Neural crest cell (in vitro differentiated cells): ENCODE results near the gene WNT4. TPM values are rescaled to one million over a fixed set of nuclear protein-coding genes. Genes with fewer than 3 reads are reported as not detected.
"Not testable (repeated sequence)": the region's sequence is repeated elsewhere in the genome, so short reads cannot be mapped to it uniquely, and the experiment has no call there.

Experiments
- DNase-seq: peaks from one replicate; pipeline ENCODE4 v3.0.0; 2021; ENCODE audit warnings: low read depth, mixed read lengths, low spot score
- H3K27ac Mint-ChIP-seq: one replicate; pipeline ENCODE4 v1.8.0; 2021; ENCODE audit warnings: mild to moderate bottlenecking, mixed read lengths; ENCODE audit not compliant: unreplicated experiment
- H3K27me3 Mint-ChIP-seq: 2 replicates; pipeline ENCODE4 v1.8.0; 2021; ENCODE audit warnings: low read depth, mild to moderate bottlenecking, mixed read lengths
- H3K36me3 Mint-ChIP-seq: 2 replicates; pipeline ENCODE4 v1.8.0; 2021; ENCODE audit warnings: low read depth, mild to moderate bottlenecking, mixed read lengths
- H3K4me1 Mint-ChIP-seq: 2 replicates; pipeline ENCODE4 v1.8.0; 2021; ENCODE audit warnings: mixed read lengths
- H3K4me3 Mint-ChIP-seq: one replicate; pipeline ENCODE4 v1.8.0; 2021; ENCODE audit warnings: mild to moderate bottlenecking, mixed read lengths
- H3K9me3 Mint-ChIP-seq: 2 replicates; pipeline ENCODE4 v1.8.0; 2021; ENCODE audit warnings: mixed read lengths
- total RNA-seq: library from RNA; stranded (reverse); gene quantifications from 2 replicates; pipeline ENCODE4 v1.2.1, GENCODE V29; 2021
- TF ChIP-seq, protein P1 (sequence below): fragments of 200-600 bp; sonication (generic); conservative IDR thresholded peaks from 2 replicates; pipeline ENCODE4 v1.5.0; 2021; ENCODE audit warnings: antibody characterized with exemption, mild to moderate bottlenecking

WNT4 gene
- total RNA-seq, 1 donor from 2014 or later = 0.16 TPM

DNA sequence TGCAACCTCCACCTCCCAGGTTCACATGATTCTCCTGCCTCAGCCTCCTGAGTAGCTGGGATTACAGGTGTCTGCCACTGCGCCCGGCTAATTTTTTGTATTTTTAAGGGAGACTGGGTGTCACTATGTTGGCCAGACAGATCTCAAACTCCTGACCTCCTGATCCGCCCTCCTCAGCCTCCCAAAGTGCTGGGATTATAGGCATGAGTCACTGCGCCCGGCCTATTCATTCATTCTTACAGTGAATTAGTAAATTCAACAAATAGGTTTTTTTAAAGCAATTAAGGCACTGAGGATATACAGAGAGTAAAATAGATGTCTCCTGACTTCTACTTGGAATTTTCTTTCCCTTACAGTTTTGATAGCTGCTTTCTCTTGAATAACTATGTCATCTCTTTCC is 46.9 kb downstream of the WNT4 start:
- no peak for DNase-seq
- H3K27ac Mint-ChIP-seq = no peak overlapping the region
- H3K4me3 Mint-ChIP-seq = no peak overlapping the region
- H3K27me3 Mint-ChIP-seq = no peaks in the 10 kb centered on the region
- TF ChIP-seq, protein P1, sequence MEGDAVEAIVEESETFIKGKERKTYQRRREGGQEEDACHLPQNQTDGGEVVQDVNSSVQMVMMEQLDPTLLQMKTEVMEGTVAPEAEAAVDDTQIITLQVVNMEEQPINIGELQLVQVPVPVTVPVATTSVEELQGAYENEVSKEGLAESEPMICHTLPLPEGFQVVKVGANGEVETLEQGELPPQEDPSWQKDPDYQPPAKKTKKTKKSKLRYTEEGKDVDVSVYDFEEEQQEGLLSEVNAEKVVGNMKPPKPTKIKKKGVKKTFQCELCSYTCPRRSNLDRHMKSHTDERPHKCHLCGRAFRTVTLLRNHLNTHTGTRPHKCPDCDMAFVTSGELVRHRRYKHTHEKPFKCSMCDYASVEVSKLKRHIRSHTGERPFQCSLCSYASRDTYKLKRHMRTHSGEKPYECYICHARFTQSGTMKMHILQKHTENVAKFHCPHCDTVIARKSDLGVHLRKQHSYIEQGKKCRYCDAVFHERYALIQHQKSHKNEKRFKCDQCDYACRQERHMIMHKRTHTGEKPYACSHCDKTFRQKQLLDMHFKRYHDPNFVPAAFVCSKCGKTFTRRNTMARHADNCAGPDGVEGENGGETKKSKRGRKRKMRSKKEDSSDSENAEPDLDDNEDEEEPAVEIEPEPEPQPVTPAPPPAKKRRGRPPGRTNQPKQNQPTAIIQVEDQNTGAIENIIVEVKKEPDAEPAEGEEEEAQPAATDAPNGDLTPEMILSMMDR = no peak
- H3K36me3 Mint-ChIP-seq = peaks cover 10% of the 10 kb centered on the region
- no peaks in the 10 kb centered on the region for H3K9me3 Mint-ChIP-seq
- peaks cover 3% of the 10 kb centered on the region for H3K4me1 Mint-ChIP-seq

DNA sequence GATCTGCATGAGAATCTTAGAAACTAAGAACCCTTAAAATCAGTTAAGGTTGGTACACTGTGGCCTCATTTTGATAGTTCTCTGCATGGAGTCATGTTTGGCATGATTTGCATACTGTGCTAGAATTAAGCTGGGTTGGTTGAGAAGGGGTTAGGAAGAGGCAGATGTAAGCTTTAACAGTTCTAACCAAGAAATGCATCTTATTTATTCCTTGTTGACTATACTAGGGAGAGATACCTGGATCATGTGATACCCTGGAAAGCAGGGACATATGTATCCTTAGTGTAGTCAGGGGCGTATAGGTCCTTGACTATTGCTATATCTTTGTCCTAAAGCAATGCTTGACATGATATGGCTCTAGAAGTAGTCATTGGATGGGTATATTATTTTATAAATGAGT is 49.4 kb downstream of the WNT4 start:
- Mint-ChIP-seq H3K27ac (no peak overlapping the region), H3K4me1 (peaks cover 28% of the 10 kb centered on the region), H3K36me3 (peaks cover 10% of the 10 kb centered on the region), H3K9me3 (no peaks in the 10 kb centered on the region), H3K27me3 (no peaks in the 10 kb centered on the region), H3K4me3 (no peak overlapping the region)
- TF ChIP-seq, protein P1 = no peak
- no peak for DNase-seq

DNA sequence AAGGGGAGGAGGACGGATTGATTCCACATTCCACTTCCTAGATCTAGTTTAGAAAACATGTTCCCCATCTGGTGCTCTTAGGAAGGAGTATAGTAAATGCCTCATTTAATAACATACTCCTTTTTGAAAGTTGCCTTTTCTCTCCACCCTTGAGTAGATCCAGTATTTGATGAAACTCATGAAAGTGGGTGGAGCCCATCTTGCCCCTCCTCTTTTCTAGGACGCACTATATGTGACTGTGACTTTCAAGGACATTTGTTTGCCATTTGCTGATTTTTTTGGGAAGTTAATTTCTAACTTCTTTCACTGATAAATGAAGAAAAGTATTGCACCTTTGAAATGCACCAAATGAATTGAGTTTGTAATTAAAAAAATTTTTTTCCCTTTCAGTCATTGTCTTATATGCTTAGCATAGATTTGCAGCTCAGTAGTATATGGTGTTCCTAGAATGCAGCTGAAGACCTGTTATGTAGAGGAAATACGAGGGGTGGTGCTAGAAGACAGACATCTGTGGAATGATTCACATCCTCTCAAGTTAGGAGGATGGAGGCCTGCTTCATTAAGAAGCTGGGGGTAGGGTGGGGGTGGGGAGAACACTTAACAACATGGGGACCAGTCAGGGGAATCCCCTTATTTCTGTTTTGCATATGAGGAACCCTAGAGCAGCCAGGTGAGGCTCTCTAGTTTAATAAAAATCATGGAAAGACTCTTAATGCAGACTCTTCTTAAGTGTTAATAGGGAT is 50.7 kb downstream of the WNT4 start:
- not testable (repeated sequence) for H3K4me3 Mint-ChIP-seq, H3K27ac Mint-ChIP-seq, H3K36me3 Mint-ChIP-seq, H3K27me3 Mint-ChIP-seq, DNase-seq, H3K9me3 Mint-ChIP-seq
- peaks cover 33% of the 10 kb centered on the region for H3K4me1 Mint-ChIP-seq

DNA sequence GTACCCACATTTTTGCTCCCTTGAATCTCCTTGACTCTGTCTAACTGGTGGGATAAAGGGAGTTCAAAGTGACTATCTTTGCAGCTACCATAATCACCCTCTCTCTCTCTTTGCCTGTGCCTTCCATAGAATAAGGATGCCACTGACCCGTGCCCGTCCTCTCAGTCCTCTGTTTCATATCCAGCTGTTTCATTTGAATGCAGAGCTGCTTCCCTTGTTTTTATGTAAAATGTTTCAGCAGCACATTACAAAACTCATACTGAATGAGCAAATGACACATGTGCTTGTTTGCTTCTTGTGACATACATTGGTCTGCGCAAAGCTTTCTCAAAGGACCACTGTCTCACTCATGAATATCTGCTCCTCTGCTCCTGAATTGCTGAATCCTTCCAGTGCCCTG is 52.0 kb downstream of the WNT4 start:
- no peaks in the 10 kb centered on the region for H3K9me3 Mint-ChIP-seq
- peaks cover 10% of the 10 kb centered on the region for H3K36me3 Mint-ChIP-seq
- no peaks in the 10 kb centered on the region for H3K27me3 Mint-ChIP-seq
- H3K4me3 Mint-ChIP-seq = no peak overlapping the region
- peaks cover 33% of the 10 kb centered on the region for H3K4me1 Mint-ChIP-seq
- TF ChIP-seq, protein P1 = no peak
- no peak for DNase-seq
- no peak overlapping the region for H3K27ac Mint-ChIP-seq

DNA sequence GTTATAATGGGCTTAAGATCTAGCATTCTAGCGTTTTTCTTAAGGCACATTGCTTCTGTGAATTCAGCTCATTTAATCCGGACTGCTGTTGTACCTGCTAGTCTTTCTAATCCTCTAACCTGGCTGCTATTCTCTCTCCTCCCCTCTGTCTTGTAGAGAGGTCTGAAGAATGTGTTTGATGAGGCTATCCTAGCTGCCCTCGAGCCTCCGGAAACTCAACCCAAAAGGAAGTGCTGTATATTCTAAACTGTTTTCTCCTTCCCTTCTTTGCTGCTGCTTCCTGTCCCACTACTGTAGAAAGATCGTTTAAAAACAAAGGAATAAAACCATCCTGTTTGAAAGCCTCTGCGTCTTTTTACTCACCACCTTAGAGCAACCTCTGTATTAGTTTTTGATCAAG is 53.1 kb downstream of the WNT4 start:
- Mint-ChIP-seq H3K9me3 (no peaks in the 10 kb centered on the region), H3K27ac (peak overlapping the region; percentile 41), H3K4me1 (peaks cover 33% of the 10 kb centered on the region), H3K36me3 (peaks cover 13% of the 10 kb centered on the region), H3K27me3 (no peaks in the 10 kb centered on the region), H3K4me3 (no peak overlapping the region)
- TF ChIP-seq, protein P1 = no peak
- DNase-seq = no peak

DNA sequence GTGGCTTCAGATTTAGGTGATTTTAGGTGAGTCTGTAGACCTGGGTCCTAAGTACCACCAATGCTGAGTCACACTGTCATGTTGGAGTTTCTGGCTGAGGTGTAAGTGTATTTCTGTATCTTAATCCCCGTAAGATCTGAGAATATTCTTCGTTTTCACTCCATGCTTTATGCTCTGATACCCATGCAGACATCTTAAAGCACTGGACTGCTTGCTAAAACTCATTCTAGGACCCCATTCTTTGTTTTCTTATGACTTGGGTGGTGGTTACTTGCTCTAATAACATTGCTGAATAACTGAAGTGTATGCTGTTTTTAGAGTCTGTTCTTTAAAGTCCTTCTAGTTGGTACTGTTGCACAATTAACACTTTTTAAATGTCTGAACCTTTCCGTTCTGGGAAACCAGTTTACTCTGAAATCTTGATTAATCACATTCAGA is 53.7 kb downstream of the WNT4 start:
- Mint-ChIP-seq H3K9me3 (no peaks in the 10 kb centered on the region), H3K4me3 (no peak overlapping the region), H3K27me3 (no peaks in the 10 kb centered on the region), H3K27ac (no peak overlapping the region), H3K4me1 (peaks cover 33% of the 10 kb centered on the region), H3K36me3 (peaks cover 14% of the 10 kb centered on the region)
- TF ChIP-seq, protein P1 = no peak
- DNase-seq = no peak
